GM12878 (cell line): ENCODE data around the gene CNKSR1. TPM values are rescaled to one million over a fixed set of nuclear protein-coding genes. Genes with fewer than 3 reads are reported as not detected.

Experiments
- ATAC-seq: fragments of 200-7000 bp; cut with Tn5 transposase; 3 replicates; pipeline ENCODE4 v1.9.1; 2020; ENCODE audit warnings: mild to moderate bottlenecking, moderate library complexity
- BruUV-seq: library from RNA; stranded (reverse); fragments of 400-500 nt; replicated peaks from 2 replicates; lab custom pipeline; 2021; lab: Mats Ljungman, UMichigan
- CTCF ChIA-PET: fragments of 300-600 bp; sonication (Branson Sonifier 250); formaldehyde crosslinking; extraction: SDS; loops from one replicate; lab custom pipeline; 2021; ENCODE audit warnings: inconsistent platforms; lab: Yijun Ruan, JAX
- POLR2A ChIA-PET: fragments of 350-600 bp; formaldehyde crosslinking; extraction: SDS; loops from one replicate; lab custom pipeline; 2021; ENCODE audit warnings: inconsistent platforms; lab: Charles Lee
- RAD21 ChIA-PET: fragments of 300-600 bp; sonication (Branson Sonifier 250); formaldehyde crosslinking; loops from one replicate; lab custom pipeline; 2023; ENCODE audit warnings: antibody characterized with exemption; ENCODE audit not compliant: unreplicated experiment; lab: Charles Lee
- SMC1A ChIA-PET: fragments of 300-600 bp; sonication (Branson Sonifier 250); formaldehyde crosslinking; loops from one replicate; lab custom pipeline; 2023; ENCODE audit not compliant: unreplicated experiment, uncharacterized antibody; lab: Charles Lee
- DNase-seq: peaks from one replicate; pipeline ENCODE4 v3.0.0-alpha.2; 2011; ENCODE audit warnings: low read depth, low spot score
- FAIRE-seq: peaks from 3 replicates; lab custom pipeline; 2011; peaks lifted over from hg19 to GRCh38; lab: Jason Lieb, UNC
- H2AFZ ChIP-seq: 2 replicates; pipeline ENCODE4 v1.6.0; 2011; ENCODE audit warnings: low read depth, low read length, control low read depth; ENCODE audit not compliant: control insufficient read depth
- H3K27ac ChIP-seq: 2 replicates; pipeline ENCODE4 v1.5.1; 2011; ENCODE audit warnings: control low read depth; ENCODE audit not compliant: control insufficient read depth, insufficient read depth
- H3K27me3 ChIP-seq, 2 experiments: replicated peaks in 1 of 2; 2 replicates each; pipeline versions ENCODE4 v1.6.0 to v1.6.1; 2011; ENCODE audit warnings: low read length in 1 of 2; ENCODE audit not compliant: control insufficient read depth in 2 of 2, insufficient read depth in 2 of 2
- H3K36me3 ChIP-seq, 2 experiments: 2 replicates each; pipeline ENCODE4 v1.5.1; 2011; ENCODE audit warnings: low read length in 1 of 2; ENCODE audit not compliant: control insufficient read depth in 2 of 2, insufficient read depth in 2 of 2
- H3K4me1 ChIP-seq: 2 replicates; pipeline ENCODE4 v1.6.1; 2011; ENCODE audit warnings: mild to moderate bottlenecking, low read length, moderate library complexity, mixed read lengths; ENCODE audit not compliant: control insufficient read depth, insufficient read depth
- H3K4me2 ChIP-seq: 2 replicates; pipeline ENCODE4 v1.6.0; 2011; ENCODE audit warnings: control low read depth; ENCODE audit not compliant: control insufficient read depth, insufficient read depth
- H3K4me3 ChIP-seq: fragments of 200-600 bp; sonication (generic); 2 replicates; pipeline ENCODE4 v1.5.1; 2016
- H3K79me2 ChIP-seq: 2 replicates; pipeline ENCODE4 v1.6.0; 2011; ENCODE audit warnings: low read length; ENCODE audit not compliant: control insufficient read depth, insufficient read depth
- H3K9ac ChIP-seq: 2 replicates; pipeline ENCODE4 v1.8.0; 2011; ENCODE audit warnings: low read length, control low read depth, mixed read lengths; ENCODE audit not compliant: control insufficient read depth, insufficient read depth
- H3K9me3 ChIP-seq: replicated peaks from 3 replicates; pipeline ENCODE4 v1.5.1; 2011; ENCODE audit warnings: mild to moderate bottlenecking, low read length; ENCODE audit not compliant: control insufficient read depth, insufficient read depth
- H4K20me1 ChIP-seq: 2 replicates; pipeline ENCODE4 v1.6.0; 2011; ENCODE audit not compliant: control insufficient read depth, insufficient read depth
- FOXM1 ChIP-seq: IDR thresholded peaks from 2 replicates; pipeline ENCODE4 v1.6.1; 2012; ENCODE audit warnings: low read depth, mild to moderate bottlenecking, inconsistent platforms, low read length, moderate library complexity
- RAD21 ChIP-seq: IDR thresholded peaks from 2 replicates; pipeline ENCODE4 v1.6.1; 2011; ENCODE audit warnings: mild to moderate bottlenecking, low read depth, low read length, moderate library complexity; ENCODE audit not compliant: insufficient read depth
- WGBS: methylation state at CpG from one replicate; pipeline ENCODE4 v1.1.6; 2016; ENCODE audit warnings: low lambda C conversion rate; ENCODE audit not compliant: insufficient replicate concordance, insufficient coverage; ENCODE audit errors: missing lambda C conversion rate; 5-methylcytosine and 5-hydroxymethylcytosine counted together
- in situ Hi-C: fragments of 300-500 bp; cut with MboI; formaldehyde crosslinking; loops from 9 replicates; pipeline ENCODE4 v1.14.3; 2018; ENCODE audit warnings: mixed read lengths
- intact Hi-C: fragments of 100-400 bp; cut with micrococcal nuclease; formaldehyde crosslinking; loops from one replicate; pipeline ENCODE4 v1.14.2; 2022; ENCODE audit not compliant: unreplicated experiment
- polyA plus RNA-seq, 11 experiments: library from polyadenylated mRNA; depleted of rRNA in 4 of 11; unstranded in 6 of 11; stranded (reverse) in 5 of 11; fragments of >200 nt; fragmentation: Nextera tagmentation in 4 of 11; fragmentation: Illumina TruSeq in 1 of 11; extraction: Ambion mirVana in 4 of 11; extraction: Trizol in 1 of 11; gene quantifications; 1 replicate in 1 of 11; 2 replicates in 10 of 11; pipeline versions ENCODE4 v1.2.1 to v1.2.3, GENCODE V29; 2011 to 2016; ENCODE audit warnings: inconsistent platforms in 2 of 11, missing spikeins in 2 of 11, low read depth in 1 of 11
- total RNA-seq, 4 experiments: library from RNA; depleted of rRNA in 3 of 4; stranded (reverse); fragments of >200 nt in 3 of 4; fragmentation: Illumina TruSeq in 1 of 4; extraction: Trizol in 1 of 4; gene quantifications; 2 replicates each; pipeline versions ENCODE4 v1.2.1 to v1.2.3, GENCODE V29; 2013 to 2021
- TF ChIP-seq, protein P1 (sequence below), 3 experiments: IDR thresholded peaks in 2 of 3; conservative IDR thresholded peaks in 1 of 3; 2 replicates each; pipeline ENCODE4 v1.5.1; 2011; ENCODE audit warnings: low read depth in 3 of 3, low read length in 3 of 3, mild to moderate bottlenecking in 3 of 3, control low read depth in 2 of 3, moderate library complexity in 2 of 3, inconsistent platforms in 1 of 3, mixed read lengths in 1 of 3; ENCODE audit not compliant: control insufficient read depth in 2 of 3, insufficient read depth in 1 of 3; ENCODE audit errors: extremely low read depth in 1 of 3

The CNKSR1 gene
- total and polyA plus RNA-seq, 10 of the 15 experiments (the other 5 are each of a cell fraction or from before 2014, with no cell fraction given), result 0.06 to 1.2 (median 0.86) TPM

DNA sequence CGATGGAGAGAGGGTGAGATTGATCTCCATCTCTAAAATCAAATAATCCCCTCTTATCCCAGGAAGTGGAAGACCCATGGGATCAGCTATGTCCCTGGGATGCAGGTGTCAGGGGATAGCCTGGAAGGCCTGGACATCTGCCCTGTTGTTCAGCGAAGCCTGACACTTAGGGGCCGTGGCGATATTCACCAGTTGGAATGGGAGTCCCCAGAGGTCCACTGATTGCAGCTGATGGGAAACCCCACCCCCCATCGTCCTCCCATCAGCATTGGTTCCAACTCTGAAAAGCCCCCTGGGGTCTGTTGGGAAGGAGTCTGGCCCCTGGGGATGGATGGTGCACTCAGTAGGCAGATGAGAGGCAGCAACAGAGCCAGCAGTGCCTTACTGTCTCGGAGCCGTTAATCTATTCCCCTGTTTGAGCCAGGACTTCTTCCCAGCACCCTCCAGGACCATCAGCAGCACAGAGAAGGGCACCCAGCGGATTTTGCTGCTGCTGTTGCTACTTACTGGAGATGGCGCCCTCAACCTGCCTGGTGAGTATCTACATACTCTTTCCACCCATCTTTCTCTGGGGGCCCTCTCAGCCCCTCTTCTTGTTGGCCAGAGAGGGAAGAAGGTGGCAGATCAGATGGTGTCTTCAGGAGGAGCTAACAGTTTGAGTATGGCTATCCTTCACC lies 26.5 kb downstream of the CNKSR1 start:
- WGBS, result 27% methylated on average over 9 of the region's 9 CpGs

More for the DNA sequence above, 26.5 kb downstream of the CNKSR1 start:
- H3K79me2 ChIP-seq, result no peaks in the 10 kb centered on the region
- in situ Hi-C loops, result no loop called here
- H3K4me3 ChIP-seq, result no peak overlapping the region
- TF ChIP-seq, protein P1, sequence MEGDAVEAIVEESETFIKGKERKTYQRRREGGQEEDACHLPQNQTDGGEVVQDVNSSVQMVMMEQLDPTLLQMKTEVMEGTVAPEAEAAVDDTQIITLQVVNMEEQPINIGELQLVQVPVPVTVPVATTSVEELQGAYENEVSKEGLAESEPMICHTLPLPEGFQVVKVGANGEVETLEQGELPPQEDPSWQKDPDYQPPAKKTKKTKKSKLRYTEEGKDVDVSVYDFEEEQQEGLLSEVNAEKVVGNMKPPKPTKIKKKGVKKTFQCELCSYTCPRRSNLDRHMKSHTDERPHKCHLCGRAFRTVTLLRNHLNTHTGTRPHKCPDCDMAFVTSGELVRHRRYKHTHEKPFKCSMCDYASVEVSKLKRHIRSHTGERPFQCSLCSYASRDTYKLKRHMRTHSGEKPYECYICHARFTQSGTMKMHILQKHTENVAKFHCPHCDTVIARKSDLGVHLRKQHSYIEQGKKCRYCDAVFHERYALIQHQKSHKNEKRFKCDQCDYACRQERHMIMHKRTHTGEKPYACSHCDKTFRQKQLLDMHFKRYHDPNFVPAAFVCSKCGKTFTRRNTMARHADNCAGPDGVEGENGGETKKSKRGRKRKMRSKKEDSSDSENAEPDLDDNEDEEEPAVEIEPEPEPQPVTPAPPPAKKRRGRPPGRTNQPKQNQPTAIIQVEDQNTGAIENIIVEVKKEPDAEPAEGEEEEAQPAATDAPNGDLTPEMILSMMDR (IDR thresholded peaks at IDR 0.05 in 2 of 3, conservative IDR thresholded peaks at IDR 0.05 in 1 of 3; ENCODE audit: control insufficient read depth in 2 of 3, extremely low read depth in 1 of 3, insufficient read depth in 1 of 3, low read depth in 3 of 3, low read length in 3 of 3), result no peak
- TF ChIP-seq FOXM1 (no peak), RAD21 (peak; percentile 26)
- TF ChIP-seq, all 136 proteins: peak for 1
- intact Hi-C loops, result no loop called here
- H3K4me1 ChIP-seq, result no peaks in the 10 kb centered on the region
- H3K27me3 ChIP-seq, result peaks cover 0 to 3% of the 10 kb centered on the region in 2 experiments; a peak in 2 of 4 replicates
- POLR2A ChIA-PET, result no interaction called here
- FAIRE-seq, result no peak
- CTCF ChIA-PET, result no interaction called here
- H4K20me1 ChIP-seq, result no peaks in the 10 kb centered on the region
- SMC1A ChIA-PET, result interaction anchor here (0.8 kb wide), 1 partner anchor 9 kb away, joined by 3 read pairs; no protein-coding TSS in a partner anchor
- H3K27ac ChIP-seq, result no peak overlapping the region
- ATAC-seq, result no peak
- no peak overlapping the region for H3K9ac ChIP-seq
- BruUV-seq, result no TSS peak
- no peaks in the 10 kb centered on the region for H3K9me3 ChIP-seq
- RAD21 ChIA-PET, result no interaction called here
- H3K4me2 ChIP-seq, result no peak overlapping the region
- no peak overlapping the region for H2AFZ ChIP-seq
- no peaks in the 10 kb centered on the region for H3K36me3 ChIP-seq
- no peak for DNase-seq
